T1000 (cell line): ENCODE measurements around the gene LST1.

Experiments
- DNase-seq: peaks from one replicate; lab custom pipeline; 2025; ENCODE audit warnings: mixed read lengths; lab: John Stamatoyannopoulos, UW

LST1 gene

DNA sequence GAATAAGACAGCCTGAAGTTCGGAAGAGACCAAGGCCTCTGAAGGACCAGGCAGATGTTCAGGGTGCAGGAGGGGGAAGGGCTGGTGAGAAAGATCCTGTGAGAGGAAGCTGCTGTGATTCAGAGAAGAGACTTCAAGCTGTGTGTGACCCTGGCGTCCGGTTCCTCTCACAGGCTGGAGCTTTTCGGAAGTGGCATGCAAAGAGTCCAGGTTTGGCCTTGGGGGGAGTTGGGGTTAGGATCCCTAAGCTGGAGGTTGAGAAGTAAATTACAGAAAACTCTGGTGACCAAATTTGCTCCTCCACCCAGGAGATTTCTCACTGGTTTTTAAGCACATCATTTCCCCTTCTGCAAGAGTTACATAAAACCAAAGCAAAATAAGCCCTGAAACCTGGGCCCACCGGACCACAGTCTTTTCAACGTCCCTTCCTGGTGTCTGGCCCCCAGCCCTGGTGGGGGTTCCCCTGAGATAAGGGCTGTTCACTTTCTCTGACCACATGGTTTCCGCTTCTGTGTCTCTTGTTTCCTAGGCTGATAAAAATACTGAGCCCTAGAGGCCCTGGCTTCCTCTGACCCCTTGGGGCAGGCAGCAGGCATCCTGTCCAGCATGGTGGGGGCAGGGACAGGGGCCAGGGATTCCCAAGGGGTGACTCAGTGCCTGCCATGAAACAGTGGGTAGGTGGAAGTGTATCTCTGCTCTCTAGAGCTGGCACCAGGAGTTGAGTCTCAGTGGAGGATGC is 25.9 kb upstream of the LST1 start:
- DNase-seq = peak; percentile 72

DNA sequence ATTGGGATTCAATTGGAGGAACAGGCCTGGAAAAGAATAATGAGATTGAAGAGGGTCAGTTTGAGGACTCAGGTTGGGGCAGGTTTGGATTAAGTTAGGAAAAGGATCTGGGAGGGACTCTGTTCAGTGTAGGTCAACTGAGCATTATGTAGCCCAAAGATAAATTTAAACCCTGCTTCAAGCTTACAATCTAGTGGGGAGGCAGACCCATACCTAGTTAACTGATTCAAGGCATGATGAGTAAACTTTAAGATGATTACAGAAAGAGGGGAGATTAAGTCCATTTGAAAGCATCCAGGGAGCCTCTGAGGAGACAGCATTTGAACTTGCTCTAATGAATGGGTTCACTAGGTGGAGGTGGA is 25.4 kb upstream of the LST1 start:
- no peak for DNase-seq

DNA sequence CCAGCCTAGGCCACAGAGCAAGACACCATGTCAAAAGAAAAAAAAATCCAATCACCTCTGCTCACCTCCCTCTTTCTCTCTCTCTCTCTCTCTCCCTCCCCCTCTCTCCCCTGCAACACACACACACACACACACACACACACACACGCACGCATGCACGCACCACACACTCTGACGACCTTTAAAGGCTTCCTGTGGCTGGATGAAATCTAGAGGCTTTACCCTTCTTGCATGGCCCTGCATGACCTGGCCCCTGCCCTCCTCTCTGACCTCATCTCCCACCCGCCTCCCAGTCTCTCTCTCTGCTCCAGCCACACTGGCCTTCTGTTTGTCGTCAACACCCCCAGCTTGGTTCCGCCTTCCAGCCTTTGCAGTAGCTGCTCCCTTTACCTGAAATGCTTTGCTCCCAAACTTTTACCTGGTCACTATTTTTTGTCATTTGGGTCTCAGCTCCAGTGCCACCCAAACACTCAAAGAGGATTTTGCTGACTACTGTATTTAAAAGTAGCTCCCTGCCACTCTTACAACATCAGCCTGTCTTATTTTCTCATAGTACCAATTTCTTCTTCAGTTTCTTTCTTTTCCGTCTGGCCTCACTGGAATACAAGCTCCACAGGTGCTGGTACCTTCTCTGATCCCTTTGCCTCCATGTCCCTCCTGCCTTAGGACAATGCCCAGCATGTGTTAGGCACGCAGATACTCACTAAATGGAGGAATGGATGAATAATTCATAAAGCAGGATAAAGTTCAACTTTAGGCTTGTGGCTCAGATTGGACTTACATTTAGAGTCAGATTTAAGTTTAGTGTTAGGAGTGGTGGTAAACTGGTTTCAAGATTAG is 18.3 kb upstream of the LST1 start:
- no peak for DNase-seq

DNA sequence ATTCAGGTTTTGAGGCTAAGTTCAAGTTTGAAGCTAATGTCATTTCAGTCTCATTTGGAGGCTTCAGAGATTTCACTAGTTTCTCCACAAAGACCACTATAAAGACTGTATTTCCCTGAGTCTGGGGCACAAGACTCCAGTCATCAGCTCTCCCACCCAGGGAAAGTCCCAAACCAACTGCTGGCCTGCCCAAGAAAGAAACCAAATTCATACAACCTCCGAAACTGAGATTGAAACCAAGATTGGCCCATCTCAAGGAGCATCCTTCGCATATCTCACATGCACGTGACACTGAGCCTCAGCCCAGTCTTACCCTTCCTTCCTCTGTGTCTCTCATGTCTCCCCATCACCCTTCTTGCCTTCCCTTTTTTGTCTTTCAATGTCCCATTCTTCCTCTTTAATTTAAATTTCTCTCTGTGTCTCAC is 17.5 kb upstream of the LST1 start:
- no peak for DNase-seq

DNA sequence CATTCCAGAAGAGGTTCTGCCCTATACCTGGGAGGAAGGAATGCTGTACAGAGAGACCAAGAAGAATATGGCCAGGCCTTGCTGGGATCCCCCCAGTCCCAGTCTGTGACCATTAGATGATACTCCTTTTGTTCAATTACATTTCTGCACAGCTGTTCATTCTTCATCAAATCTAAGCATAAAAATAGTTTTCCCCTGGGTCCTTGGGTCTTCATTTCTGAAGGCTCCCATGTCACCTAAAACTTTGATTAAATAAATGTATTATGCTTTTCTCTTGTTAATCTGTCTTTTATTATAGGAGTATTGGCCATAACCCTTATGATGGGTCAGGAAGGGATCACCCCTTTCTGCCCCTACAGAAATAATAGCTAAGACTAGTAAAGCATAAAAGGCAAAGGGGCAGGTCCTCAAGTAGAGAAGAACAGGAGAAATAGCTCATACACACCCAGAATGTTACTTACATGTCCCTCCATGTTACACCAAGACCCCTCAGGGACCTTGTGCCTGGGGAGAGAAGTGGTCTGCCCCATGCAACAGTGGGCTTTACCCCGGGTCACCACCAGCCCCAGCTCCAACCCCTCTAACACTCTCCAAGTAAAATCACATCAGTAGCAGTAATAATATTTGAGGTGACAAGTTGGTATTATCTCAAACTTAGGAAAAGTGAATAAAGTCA is 16.1 kb upstream of the LST1 start:
- no peak for DNase-seq

DNA sequence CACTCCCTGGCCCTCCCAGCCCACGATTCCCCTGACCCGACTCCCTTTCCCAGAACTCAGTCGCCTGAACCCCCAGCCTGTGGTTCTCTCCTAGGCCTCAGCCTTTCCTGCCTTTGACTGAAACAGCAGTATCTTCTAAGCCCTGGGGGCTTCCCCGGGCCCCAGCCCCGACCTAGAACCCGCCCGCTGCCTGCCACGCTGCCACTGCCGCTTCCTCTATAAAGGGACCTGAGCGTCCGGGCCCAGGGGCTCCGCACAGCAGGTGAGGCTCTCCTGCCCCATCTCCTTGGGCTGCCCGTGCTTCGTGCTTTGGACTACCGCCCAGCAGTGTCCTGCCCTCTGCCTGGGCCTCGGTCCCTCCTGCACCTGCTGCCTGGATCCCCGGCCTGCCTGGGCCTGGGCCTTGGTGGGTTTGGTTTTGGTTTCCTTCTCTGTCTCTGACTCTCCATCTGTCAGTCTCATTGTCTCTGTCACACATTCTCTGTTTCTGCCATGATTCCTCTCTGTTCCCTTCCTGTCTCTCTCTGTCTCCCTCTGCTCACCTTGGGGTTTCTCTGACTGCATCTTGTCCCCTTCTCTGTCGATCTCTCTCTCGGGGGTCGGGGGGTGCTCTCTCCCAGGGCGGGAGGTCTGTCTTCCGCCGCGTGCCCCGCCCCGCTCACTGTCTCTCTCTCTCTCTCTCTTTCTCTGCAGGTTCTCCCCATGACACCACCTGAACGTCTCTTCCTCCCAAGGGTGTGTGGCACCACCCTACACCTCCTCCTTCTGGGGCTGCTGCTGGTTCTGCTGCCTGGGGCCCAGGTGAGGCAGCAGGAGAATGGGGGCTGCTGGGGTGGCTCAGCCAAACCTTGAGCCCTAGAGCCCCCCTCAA is 13.8 kb upstream of the LST1 start, which contains the start of gene LTA:
LTA (plus strand) TSS at position 249 of the 871 bp plus-strand sequence; CDS start at position 703, 454 bp downstream.
- no peak for DNase-seq

DNA sequence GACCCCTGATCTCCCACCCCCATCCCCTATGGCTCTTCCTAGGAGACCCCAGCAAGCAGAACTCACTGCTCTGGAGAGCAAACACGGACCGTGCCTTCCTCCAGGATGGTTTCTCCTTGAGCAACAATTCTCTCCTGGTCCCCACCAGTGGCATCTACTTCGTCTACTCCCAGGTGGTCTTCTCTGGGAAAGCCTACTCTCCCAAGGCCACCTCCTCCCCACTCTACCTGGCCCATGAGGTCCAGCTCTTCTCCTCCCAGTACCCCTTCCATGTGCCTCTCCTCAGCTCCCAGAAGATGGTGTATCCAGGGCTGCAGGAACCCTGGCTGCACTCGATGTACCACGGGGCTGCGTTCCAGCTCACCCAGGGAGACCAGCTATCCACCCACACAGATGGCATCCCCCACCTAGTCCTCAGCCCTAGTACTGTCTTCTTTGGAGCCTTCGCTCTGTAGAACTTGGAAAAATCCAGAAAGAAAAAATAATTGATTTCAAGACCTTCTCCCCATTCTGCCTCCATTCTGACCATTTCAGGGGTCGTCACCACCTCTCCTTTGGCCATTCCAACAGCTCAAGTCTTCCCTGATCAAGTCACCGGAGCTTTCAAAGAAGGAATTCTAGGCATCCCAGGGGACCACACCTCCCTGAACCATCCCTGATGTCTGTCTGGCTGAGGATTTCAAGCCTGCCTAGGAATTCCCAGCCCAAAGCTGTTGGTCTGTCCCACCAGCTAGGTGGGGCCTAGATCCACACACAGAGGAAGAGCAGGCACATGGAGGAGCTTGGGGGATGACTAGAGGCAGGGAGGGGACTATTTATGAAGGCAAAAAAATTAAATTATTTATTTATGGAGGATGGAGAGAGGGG is 12.6 kb upstream of the LST1 start:
- DNase-seq = no peak

DNA sequence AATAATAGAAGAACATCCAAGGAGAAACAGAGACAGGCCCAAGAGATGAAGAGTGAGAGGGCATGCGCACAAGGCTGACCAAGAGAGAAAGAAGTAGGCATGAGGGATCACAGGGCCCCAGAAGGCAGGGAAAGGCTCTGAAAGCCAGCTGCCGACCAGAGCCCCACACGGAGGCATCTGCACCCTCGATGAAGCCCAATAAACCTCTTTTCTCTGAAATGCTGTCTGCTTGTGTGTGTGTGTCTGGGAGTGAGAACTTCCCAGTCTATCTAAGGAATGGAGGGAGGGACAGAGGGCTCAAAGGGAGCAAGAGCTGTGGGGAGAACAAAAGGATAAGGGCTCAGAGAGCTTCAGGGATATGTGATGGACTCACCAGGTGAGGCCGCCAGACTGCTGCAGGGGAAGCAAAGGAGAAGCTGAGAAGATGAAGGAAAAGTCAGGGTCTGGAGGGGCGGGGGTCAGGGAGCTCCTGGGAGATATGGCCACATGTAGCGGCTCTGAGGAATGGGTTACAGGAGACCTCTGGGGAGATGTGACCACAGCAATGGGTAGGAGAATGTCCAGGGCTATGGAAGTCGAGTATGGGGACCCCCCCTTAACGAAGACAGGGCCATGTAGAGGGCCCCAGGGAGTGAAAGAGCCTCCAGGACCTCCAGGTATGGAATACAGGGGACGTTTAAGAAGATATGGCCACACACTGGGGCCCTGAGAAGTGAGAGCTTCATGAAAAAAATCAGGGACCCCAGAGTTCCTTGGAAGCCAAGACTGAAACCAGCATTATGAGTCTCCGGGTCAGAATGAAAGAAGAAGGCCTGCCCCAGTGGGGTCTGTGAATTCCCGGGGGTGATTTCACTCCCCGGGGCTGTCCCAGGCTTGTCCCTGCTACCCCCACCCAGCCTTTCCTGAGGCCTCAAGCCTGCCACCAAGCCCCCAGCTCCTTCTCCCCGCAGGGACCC is 11.7 kb upstream of the LST1 start:
- DNase-seq = no peak

DNA sequence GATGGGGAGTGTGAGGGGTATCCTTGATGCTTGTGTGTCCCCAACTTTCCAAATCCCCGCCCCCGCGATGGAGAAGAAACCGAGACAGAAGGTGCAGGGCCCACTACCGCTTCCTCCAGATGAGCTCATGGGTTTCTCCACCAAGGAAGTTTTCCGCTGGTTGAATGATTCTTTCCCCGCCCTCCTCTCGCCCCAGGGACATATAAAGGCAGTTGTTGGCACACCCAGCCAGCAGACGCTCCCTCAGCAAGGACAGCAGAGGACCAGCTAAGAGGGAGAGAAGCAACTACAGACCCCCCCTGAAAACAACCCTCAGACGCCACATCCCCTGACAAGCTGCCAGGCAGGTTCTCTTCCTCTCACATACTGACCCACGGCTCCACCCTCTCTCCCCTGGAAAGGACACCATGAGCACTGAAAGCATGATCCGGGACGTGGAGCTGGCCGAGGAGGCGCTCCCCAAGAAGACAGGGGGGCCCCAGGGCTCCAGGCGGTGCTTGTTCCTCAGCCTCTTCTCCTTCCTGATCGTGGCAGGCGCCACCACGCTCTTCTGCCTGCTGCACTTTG is 10.7 kb upstream of the LST1 start, which contains the start of gene TNF:
TNF (plus strand) TSS at position 231 of the 567 bp plus-strand sequence; CDS start at position 408, 177 bp downstream.
- DNase-seq = no peak

DNA sequence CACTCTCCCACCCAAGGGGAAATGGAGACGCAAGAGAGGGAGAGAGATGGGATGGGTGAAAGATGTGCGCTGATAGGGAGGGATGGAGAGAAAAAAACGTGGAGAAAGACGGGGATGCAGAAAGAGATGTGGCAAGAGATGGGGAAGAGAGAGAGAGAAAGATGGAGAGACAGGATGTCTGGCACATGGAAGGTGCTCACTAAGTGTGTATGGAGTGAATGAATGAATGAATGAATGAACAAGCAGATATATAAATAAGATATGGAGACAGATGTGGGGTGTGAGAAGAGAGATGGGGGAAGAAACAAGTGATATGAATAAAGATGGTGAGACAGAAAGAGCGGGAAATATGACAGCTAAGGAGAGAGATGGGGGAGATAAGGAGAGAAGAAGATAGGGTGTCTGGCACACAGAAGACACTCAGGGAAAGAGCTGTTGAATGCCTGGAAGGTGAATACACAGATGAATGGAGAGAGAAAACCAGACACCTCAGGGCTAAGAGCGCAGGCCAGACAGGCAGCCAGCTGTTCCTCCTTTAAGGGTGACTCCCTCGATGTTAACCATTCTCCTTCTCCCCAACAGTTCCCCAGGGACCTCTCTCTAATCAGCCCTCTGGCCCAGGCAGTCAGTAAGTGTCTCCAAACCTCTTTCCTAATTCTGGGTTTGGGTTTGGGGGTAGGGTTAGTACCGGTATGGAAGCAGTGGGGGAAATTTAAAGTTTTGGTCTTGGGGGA is 10.0 kb upstream of the LST1 start:
- no peak for DNase-seq

DNA sequence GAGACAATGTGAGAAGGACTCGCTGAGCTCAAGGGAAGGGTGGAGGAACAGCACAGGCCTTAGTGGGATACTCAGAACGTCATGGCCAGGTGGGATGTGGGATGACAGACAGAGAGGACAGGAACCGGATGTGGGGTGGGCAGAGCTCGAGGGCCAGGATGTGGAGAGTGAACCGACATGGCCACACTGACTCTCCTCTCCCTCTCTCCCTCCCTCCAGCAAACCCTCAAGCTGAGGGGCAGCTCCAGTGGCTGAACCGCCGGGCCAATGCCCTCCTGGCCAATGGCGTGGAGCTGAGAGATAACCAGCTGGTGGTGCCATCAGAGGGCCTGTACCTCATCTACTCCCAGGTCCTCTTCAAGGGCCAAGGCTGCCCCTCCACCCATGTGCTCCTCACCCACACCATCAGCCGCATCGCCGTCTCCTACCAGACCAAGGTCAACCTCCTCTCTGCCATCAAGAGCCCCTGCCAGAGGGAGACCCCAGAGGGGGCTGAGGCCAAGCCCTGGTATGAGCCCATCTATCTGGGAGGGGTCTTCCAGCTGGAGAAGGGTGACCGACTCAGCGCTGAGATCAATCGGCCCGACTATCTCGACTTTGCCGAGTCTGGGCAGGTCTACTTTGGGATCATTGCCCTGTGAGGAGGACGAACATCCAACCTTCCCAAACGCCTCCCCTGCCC is 9.0 kb upstream of the LST1 start:
- no peak for DNase-seq

DNA sequence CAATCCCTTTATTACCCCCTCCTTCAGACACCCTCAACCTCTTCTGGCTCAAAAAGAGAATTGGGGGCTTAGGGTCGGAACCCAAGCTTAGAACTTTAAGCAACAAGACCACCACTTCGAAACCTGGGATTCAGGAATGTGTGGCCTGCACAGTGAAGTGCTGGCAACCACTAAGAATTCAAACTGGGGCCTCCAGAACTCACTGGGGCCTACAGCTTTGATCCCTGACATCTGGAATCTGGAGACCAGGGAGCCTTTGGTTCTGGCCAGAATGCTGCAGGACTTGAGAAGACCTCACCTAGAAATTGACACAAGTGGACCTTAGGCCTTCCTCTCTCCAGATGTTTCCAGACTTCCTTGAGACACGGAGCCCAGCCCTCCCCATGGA is 8.5 kb upstream of the LST1 start:
- no peak for DNase-seq

DNA sequence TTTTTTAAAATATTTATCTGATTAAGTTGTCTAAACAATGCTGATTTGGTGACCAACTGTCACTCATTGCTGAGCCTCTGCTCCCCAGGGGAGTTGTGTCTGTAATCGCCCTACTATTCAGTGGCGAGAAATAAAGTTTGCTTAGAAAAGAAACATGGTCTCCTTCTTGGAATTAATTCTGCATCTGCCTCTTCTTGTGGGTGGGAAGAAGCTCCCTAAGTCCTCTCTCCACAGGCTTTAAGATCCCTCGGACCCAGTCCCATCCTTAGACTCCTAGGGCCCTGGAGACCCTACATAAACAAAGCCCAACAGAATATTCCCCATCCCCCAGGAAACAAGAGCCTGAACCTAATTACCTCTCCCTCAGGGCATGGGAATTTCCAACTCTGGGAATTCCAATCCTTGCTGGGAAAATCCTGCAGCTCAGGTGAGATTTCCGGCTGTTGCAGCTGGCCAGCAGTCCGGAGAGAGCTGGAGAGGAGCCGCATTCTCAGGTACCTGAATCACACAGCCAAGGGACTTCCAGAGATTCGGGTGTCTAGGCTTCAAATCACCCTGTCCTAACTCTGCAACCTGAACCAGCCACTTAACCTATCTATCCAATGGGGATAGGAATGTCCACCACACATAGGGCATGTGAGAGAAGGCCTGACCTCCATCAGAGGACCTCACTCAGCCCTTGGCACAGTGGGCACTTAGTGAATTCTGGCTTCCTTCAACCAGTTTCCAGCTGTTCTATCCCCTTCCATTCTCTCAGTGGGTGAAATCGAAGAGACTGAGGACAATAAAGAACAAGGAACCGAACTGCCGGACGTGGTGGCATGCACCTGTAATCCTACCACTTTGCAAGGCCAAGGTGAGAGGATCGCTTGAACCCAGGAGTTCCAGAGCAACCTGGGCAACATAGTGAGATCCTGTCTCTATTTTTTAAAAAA is 7.6 kb upstream of the LST1 start:
- DNase-seq = no peak

DNA sequence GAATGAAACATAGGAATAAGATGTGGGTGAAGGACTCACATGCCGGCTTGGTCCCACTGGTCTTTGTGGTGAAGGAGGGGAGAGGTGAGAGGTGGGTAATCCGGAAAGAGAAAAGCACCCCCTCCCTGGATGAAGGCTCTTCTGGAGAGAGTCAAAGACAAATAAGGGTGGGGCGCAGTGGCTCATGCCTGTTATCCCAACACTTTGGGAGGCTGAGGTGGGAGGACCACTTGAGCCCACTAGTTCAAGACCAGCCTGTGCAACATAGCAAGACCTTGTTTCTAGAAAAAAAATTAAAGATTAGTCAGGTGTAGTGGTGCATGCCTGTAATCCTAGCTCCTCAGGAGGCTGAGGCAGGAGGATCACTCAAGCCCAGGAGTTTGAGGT is 7.0 kb upstream of the LST1 start:
- no peak for DNase-seq

DNA sequence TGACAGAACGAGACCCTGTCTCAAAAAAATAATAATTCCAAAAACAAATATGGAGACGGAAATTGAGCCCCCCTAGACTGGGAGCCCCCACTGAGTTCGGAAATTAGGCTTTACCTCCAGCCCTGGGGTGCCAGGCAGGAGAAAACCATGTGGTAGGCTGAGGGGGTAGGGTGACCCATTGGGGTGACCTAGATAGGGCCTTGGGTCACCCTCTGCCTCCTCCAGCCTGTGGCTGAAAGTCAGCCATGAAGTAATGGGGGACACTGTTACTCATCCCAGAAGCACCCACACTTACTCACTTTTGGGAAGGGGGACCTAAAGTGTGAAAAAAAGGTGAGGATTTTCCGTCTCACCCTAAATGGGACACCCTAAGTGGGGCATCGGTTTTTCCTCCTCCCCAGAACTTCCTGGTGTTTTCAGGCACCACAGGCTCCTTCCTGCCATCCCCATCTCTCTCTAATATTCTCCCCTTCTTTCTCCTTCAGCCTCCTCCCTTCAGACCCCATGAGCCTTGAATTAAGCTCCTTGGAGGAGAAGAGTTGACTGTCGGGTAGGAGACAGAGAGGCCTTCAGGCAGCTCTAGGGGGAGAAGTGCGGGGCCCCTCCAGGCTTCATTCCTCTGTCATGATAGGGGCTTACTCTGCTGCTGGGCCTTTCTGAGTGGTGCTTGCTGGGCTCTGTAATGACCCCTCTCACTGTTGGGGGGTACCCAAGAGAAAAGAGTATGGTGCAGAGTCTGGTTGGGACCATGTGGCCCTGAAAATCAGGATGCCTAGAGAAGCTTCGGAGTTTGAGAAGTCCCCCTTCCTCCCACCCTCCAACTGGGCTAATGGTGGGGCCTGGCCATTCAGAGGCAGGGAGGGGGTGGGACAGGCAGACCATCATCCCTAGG is 6.3 kb upstream of the LST1 start:
- DNase-seq = no peak

DNA sequence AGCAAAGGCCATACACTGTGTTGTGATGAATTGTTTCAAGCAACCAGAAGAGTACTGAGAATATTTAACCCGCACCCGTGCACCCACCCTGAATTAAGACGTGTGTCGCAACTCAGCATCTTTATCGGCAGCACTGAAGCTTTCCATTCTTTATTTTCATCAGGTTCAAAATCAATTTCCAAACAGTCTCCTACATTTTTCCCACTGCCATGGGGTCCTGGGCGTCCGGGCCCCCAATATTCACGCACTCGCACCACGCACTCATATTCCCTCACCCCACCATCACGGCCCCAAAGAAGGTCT is 5.7 kb upstream of the LST1 start:
- no peak for DNase-seq
